ENCODE measurements around the gene HOXD3. TPM values are rescaled to one million over a fixed set of nuclear protein-coding genes. Genes with fewer than 3 reads are reported as not detected.

Gene HOXD3
- total RNA-seq, 1 experiment from 2014 or later: 1.2 TPM

DNA sequence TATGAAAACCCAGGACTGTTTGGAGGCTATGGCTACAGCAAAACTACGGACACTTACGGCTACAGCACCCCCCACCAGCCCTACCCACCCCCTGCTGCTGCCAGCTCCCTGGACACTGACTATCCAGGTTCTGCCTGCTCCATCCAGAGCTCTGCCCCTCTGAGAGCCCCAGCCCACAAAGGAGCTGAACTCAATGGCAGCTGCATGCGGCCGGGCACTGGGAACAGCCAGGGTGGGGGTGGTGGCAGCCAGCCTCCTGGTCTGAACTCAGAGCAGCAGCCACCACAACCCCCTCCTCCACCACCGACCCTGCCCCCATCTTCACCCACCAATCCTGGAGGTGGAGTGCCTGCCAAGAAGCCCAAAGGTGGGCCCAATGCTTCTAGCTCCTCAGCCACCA is 12.1 kb downstream of the HOXD3 start:
- no peaks in the 10 kb centered on the region for H3K36me3 ChIP-seq (ENCODE audit: control insufficient read depth, insufficient read depth, low read length)
- ChIA-PET POLR2A (no interaction called here), CTCF (no interaction called here)
- DNase-seq: no peak
- Mint-ChIP-seq H3K4me3 (ENCODE audit: unreplicated experiment) (no peak overlapping the region), H3K27ac (ENCODE audit: unreplicated experiment) (no peak overlapping the region), H3K27me3 (ENCODE audit: insufficient read depth, unreplicated experiment) (peaks cover 8% of the 10 kb centered on the region), H3K9me3 (ENCODE audit: unreplicated experiment) (peaks cover 4% of the 10 kb centered on the region), H3K36me3 (ENCODE audit: insufficient read depth, unreplicated experiment) (no peaks in the 10 kb centered on the region), H3K4me1 (ENCODE audit: low read depth, unreplicated experiment) (no peaks in the 10 kb centered on the region)
- H3K27me3 ChIP-seq (replicated peaks; ENCODE audit: control insufficient read depth, insufficient read depth, low read length): no peaks in the 10 kb centered on the region
- TF ChIP-seq CTCF (IDR thresholded peaks at IDR 0.05; ENCODE audit: insufficient read depth in 1 of 2, low read depth in 1 of 2, low read length in 1 of 2, severe bottlenecking in 1 of 2, unreplicated experiment in 1 of 2): no peak
- no peaks in the 10 kb centered on the region for H3K9me3 ChIP-seq
- H3K4me1 ChIP-seq: peaks cover 5% of the 10 kb centered on the region; the same call in 1 of the 2 replicates
- no TSS peak for BruUV-seq (replicated peaks)
- no peak overlapping the region for H3K4me3 ChIP-seq (ENCODE audit: low read depth, low read length)
- intact Hi-C loops (cut with micrococcal nuclease; ENCODE audit: unreplicated experiment): no loop called here

GRCh38 chr2:176169711-176170110 is 12.6 kb downstream of the HOXD3 start:
- no peaks in the 10 kb centered on the region for H3K36me3 Mint-ChIP-seq (ENCODE audit: insufficient read depth, unreplicated experiment)
- CTCF ChIA-PET: no interaction called here
- intact Hi-C loops (cut with micrococcal nuclease; ENCODE audit: unreplicated experiment): no loop called here

GRCh38 chr2:176170602-176171305 is 13.6 kb downstream of the HOXD3 start:
- peaks cover 7% of the 10 kb centered on the region; the same call in 1 of the 2 replicates for H3K4me1 ChIP-seq
- intact Hi-C loops (cut with micrococcal nuclease; ENCODE audit: unreplicated experiment): no loop called here
- no peak overlapping the region for H3K4me3 ChIP-seq (ENCODE audit: low read depth, low read length)
- ChIA-PET POLR2A (no interaction called here), CTCF (no interaction called here)
- no peak for TF ChIP-seq CTCF (IDR thresholded peaks at IDR 0.05; ENCODE audit: insufficient read depth in 1 of 2, low read depth in 1 of 2, low read length in 1 of 2, severe bottlenecking in 1 of 2, unreplicated experiment in 1 of 2)
- H3K36me3 ChIP-seq (ENCODE audit: control insufficient read depth, insufficient read depth, low read length): no peaks in the 10 kb centered on the region
- no peak for DNase-seq
- Mint-ChIP-seq H3K27me3 (ENCODE audit: insufficient read depth, unreplicated experiment) (peaks cover 6% of the 10 kb centered on the region), H3K4me3 (ENCODE audit: unreplicated experiment) (no peak overlapping the region), H3K36me3 (ENCODE audit: insufficient read depth, unreplicated experiment) (no peaks in the 10 kb centered on the region), H3K9me3 (ENCODE audit: unreplicated experiment) (no peaks in the 10 kb centered on the region), H3K4me1 (ENCODE audit: low read depth, unreplicated experiment) (no peaks in the 10 kb centered on the region), H3K27ac (ENCODE audit: unreplicated experiment) (no peak overlapping the region)
- no TSS peak for BruUV-seq (replicated peaks)
- no peaks in the 10 kb centered on the region for H3K27me3 ChIP-seq (replicated peaks; ENCODE audit: control insufficient read depth, insufficient read depth, low read length)
- no peaks in the 10 kb centered on the region for H3K9me3 ChIP-seq

More at GRCh38 chr2:176169711-176170110, 12.6 kb downstream of the HOXD3 start:
- no peak for DNase-seq
- no peak overlapping the region for H3K4me3 Mint-ChIP-seq (ENCODE audit: unreplicated experiment)
- peaks cover 7% of the 10 kb centered on the region; the same call in 1 of the 2 replicates for H3K4me1 ChIP-seq
- H3K27me3 ChIP-seq (replicated peaks; ENCODE audit: control insufficient read depth, insufficient read depth, low read length): no peaks in the 10 kb centered on the region
- no TSS peak for BruUV-seq (replicated peaks)
- POLR2A ChIA-PET: no interaction called here
- no peaks in the 10 kb centered on the region for H3K4me1 Mint-ChIP-seq (ENCODE audit: low read depth, unreplicated experiment)
- no peak for TF ChIP-seq CTCF (IDR thresholded peaks at IDR 0.05; ENCODE audit: insufficient read depth in 1 of 2, low read depth in 1 of 2, low read length in 1 of 2, severe bottlenecking in 1 of 2, unreplicated experiment in 1 of 2)
- H3K27me3 Mint-ChIP-seq (ENCODE audit: insufficient read depth, unreplicated experiment): peaks cover 6% of the 10 kb centered on the region
- H3K9me3 Mint-ChIP-seq (ENCODE audit: unreplicated experiment): no peaks in the 10 kb centered on the region
- H3K27ac Mint-ChIP-seq (ENCODE audit: unreplicated experiment): no peak overlapping the region
- no peaks in the 10 kb centered on the region for H3K36me3 ChIP-seq (ENCODE audit: control insufficient read depth, insufficient read depth, low read length)
- H3K9me3 ChIP-seq: no peaks in the 10 kb centered on the region
- H3K4me3 ChIP-seq (ENCODE audit: low read depth, low read length): no peak overlapping the region

Data from Caco-2 (cell line).